ENCODE data around the gene SEMA6A.
"Not testable (repeated sequence)": the region's sequence is repeated elsewhere in the genome, so short reads cannot be mapped to it uniquely, and the experiment has no call there.

Gene SEMA6A

DNA sequence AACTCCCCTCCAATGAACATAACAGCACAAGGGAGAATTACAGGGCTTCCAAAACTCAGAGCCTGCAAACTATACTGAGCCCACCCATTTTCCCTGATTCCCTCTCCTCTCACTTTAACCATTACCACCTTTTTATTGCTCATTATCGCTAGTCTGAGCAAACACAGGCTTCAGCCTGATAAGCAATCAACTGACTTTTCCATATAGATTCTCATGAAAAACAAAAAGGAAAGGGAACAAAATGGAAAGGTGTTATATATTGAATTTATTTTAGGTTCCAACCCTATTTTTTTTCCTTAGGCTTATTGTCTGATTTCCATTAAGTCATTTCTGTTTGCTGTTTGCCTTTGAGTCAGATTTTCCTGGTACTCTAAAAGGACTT is 27.9 kb downstream of the SEMA6A start:
- TF ChIP-seq ZFP3 (CRISPR knock-in tag; IDR thresholded peaks at IDR 0.05): no peak
- no peak for TF ChIP-seq TCF4 (CRISPR knock-in tag; IDR thresholded peaks at IDR 0.05; ENCODE audit: borderline replicate concordance)
- TF ChIP-seq ISL1 (CRISPR knock-in tag; IDR thresholded peaks at IDR 0.05): no peak
- no peak for TF ChIP-seq TOX (CRISPR knock-in tag; IDR thresholded peaks at IDR 0.05; ENCODE audit: borderline replicate concordance)
- TF ChIP-seq ESRRG (CRISPR knock-in tag; IDR thresholded peaks at IDR 0.05): no peak
- no peak for TF ChIP-seq OSR1 (CRISPR knock-in tag; IDR thresholded peaks at IDR 0.05)
- no peak for TF ChIP-seq RARB (CRISPR knock-in tag; IDR thresholded peaks at IDR 0.05)
- TF ChIP-seq, protein P1, sequence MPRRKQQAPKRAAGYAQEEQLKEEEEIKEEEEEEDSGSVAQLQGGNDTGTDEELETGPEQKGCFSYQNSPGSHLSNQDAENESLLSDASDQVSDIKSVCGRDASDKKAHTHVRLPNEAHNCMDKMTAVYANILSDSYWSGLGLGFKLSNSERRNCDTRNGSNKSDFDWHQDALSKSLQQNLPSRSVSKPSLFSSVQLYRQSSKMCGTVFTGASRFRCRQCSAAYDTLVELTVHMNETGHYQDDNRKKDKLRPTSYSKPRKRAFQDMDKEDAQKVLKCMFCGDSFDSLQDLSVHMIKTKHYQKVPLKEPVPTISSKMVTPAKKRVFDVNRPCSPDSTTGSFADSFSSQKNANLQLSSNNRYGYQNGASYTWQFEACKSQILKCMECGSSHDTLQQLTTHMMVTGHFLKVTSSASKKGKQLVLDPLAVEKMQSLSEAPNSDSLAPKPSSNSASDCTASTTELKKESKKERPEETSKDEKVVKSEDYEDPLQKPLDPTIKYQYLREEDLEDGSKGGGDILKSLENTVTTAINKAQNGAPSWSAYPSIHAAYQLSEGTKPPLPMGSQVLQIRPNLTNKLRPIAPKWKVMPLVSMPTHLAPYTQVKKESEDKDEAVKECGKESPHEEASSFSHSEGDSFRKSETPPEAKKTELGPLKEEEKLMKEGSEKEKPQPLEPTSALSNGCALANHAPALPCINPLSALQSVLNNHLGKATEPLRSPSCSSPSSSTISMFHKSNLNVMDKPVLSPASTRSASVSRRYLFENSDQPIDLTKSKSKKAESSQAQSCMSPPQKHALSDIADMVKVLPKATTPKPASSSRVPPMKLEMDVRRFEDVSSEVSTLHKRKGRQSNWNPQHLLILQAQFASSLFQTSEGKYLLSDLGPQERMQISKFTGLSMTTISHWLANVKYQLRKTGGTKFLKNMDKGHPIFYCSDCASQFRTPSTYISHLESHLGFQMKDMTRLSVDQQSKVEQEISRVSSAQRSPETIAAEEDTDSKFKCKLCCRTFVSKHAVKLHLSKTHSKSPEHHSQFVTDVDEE (CRISPR knock-in tag; IDR thresholded peaks at IDR 0.05): no peak
- TF ChIP-seq, protein P2, sequence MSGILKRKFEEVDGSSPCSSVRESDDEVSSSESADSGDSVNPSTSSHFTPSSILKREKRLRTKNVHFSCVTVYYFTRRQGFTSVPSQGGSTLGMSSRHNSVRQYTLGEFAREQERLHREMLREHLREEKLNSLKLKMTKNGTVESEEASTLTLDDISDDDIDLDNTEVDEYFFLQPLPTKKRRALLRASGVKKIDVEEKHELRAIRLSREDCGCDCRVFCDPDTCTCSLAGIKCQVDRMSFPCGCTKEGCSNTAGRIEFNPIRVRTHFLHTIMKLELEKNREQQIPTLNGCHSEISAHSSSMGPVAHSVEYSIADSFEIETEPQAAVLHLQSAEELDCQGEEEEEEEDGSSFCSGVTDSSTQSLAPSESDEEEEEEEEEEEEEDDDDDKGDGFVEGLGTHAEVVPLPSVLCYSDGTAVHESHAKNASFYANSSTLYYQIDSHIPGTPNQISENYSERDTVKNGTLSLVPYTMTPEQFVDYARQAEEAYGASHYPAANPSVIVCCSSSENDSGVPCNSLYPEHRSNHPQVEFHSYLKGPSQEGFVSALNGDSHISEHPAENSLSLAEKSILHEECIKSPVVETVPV (CRISPR knock-in tag; IDR thresholded peaks at IDR 0.05): no peak
- TF ChIP-seq ZNF70 (CRISPR knock-in tag; IDR thresholded peaks at IDR 0.05): no peak
- no peak for TF ChIP-seq CSDC2 (CRISPR knock-in tag; IDR thresholded peaks at IDR 0.05)
- no peak for TF ChIP-seq ZNF565 (CRISPR knock-in tag; conservative IDR thresholded peaks at IDR 0.05; ENCODE audit: low read depth)
- no peak for TF ChIP-seq PPARA (CRISPR knock-in tag; IDR thresholded peaks at IDR 0.05; ENCODE audit: borderline replicate concordance)
- no peak for TF ChIP-seq GLIS3 (CRISPR knock-in tag; IDR thresholded peaks at IDR 0.05)
- TF ChIP-seq, protein P3, sequence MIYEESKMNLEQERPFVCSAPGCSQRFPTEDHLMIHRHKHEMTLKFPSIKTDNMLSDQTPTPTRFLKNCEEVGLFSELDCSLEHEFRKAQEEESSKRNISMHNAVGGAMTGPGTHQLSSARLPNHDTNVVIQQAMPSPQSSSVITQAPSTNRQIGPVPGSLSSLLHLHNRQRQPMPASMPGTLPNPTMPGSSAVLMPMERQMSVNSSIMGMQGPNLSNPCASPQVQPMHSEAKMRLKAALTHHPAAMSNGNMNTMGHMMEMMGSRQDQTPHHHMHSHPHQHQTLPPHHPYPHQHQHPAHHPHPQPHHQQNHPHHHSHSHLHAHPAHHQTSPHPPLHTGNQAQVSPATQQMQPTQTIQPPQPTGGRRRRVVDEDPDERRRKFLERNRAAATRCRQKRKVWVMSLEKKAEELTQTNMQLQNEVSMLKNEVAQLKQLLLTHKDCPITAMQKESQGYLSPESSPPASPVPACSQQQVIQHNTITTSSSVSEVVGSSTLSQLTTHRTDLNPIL (CRISPR knock-in tag; IDR thresholded peaks at IDR 0.05; ENCODE audit: low read depth): no peak
- TF ChIP-seq ZFP30 (CRISPR knock-in tag; IDR thresholded peaks at IDR 0.05): no peak
- no peak for TF ChIP-seq ZNF8 (CRISPR knock-in tag; IDR thresholded peaks at IDR 0.05)
- no peak for ATAC-seq

DNA sequence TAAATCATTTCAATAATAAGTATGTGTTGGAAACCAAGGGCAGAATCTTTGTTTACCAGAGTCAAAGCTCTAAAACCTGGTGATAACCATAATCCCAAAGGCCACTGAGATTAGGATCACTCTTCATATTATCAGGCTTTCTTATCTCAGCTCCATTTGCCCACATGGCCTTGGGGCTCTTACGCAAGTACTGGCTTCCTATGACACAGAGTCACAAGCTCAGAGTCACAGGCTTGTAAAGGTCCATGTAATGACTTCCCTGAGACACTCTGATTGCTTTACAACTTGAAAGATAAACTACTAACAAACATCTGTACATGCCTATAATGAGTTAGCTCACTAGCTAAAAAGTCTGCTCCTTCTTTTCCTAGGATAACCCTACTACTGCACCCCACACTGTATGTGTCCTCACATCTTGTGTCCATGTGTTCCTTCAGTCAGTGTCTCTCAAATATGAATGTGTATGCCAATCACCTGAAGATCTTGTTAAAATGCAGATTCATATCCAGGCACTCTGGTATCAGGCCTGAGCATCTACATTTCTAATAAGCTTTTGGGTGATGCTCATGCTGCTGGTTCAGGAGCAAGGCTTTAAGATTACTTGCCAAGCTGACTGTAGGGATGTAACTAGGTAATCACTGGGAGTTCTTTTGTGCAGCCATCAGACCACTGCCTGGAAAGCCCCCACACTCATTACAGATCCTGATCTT is 28.4 kb downstream of the SEMA6A start:
- TF ChIP-seq ARNTL (CRISPR knock-in tag; IDR thresholded peaks at IDR 0.05; ENCODE audit: borderline replicate concordance, low read depth): no peak
- TF ChIP-seq, protein P4, sequence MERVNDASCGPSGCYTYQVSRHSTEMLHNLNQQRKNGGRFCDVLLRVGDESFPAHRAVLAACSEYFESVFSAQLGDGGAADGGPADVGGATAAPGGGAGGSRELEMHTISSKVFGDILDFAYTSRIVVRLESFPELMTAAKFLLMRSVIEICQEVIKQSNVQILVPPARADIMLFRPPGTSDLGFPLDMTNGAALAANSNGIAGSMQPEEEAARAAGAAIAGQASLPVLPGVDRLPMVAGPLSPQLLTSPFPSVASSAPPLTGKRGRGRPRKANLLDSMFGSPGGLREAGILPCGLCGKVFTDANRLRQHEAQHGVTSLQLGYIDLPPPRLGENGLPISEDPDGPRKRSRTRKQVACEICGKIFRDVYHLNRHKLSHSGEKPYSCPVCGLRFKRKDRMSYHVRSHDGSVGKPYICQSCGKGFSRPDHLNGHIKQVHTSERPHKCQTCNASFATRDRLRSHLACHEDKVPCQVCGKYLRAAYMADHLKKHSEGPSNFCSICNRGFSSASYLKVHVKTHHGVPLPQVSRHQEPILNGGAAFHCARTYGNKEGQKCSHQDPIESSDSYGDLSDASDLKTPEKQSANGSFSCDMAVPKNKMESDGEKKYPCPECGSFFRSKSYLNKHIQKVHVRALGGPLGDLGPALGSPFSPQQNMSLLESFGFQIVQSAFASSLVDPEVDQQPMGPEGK (CRISPR knock-in tag; IDR thresholded peaks at IDR 0.05; ENCODE audit: borderline replicate concordance): no peak
- TF ChIP-seq ESRRG (CRISPR knock-in tag; IDR thresholded peaks at IDR 0.05): no peak
- no peak for TF ChIP-seq GLIS3 (CRISPR knock-in tag; IDR thresholded peaks at IDR 0.05)
- TF ChIP-seq TCF4 (CRISPR knock-in tag; IDR thresholded peaks at IDR 0.05; ENCODE audit: borderline replicate concordance): no peak
- TF ChIP-seq, protein P5, sequence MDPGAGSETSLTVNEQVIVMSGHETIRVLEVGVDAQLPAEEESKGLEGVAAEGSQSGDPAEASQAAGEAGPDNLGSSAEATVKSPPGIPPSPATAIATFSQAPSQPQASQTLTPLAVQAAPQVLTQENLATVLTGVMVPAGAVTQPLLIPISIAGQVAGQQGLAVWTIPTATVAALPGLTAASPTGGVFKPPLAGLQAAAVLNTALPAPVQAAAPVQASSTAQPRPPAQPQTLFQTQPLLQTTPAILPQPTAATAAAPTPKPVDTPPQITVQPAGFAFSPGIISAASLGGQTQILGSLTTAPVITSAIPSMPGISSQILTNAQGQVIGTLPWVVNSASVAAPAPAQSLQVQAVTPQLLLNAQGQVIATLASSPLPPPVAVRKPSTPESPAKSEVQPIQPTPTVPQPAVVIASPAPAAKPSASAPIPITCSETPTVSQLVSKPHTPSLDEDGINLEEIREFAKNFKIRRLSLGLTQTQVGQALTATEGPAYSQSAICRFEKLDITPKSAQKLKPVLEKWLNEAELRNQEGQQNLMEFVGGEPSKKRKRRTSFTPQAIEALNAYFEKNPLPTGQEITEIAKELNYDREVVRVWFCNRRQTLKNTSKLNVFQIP (CRISPR knock-in tag; IDR thresholded peaks at IDR 0.05; ENCODE audit: borderline replicate concordance, low read depth): no peak
- TF ChIP-seq BACH2 (CRISPR knock-in tag; IDR thresholded peaks at IDR 0.05; ENCODE audit: borderline replicate concordance): no peak
- no peak for TF ChIP-seq ZNF70 (CRISPR knock-in tag; IDR thresholded peaks at IDR 0.05)
- no peak for TF ChIP-seq SNAI2 (CRISPR knock-in tag; IDR thresholded peaks at IDR 0.05)
- no peak for TF ChIP-seq OSR1 (CRISPR knock-in tag; IDR thresholded peaks at IDR 0.05)
- ATAC-seq: no peak

DNA sequence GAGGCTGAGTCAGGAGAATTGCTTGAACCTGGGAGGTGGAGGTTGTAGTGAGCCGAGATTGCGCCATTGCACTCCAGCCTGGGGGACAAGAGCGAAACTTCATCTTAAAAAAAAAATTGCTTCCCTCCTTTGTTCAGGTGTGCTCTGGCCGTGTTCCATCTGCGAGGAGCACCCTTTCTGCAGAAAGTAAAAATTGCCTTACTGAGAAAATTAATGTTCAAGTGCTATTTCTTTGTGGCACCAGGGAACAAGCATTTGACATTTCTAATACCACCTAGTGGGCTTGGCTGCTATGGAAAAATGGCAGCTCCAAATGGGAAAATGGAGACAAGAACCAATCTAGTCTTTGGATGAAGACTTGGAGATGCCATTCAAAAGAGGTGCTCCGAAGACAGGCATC is 29.2 kb downstream of the SEMA6A start:
- not testable (repeated sequence) for ATAC-seq
